ENCODE measurements around the gene LRBA. TPM values are rescaled to one million over a fixed set of nuclear protein-coding genes. Genes with fewer than 3 reads are reported as not detected.

The LRBA gene
- total and polyA plus RNA-seq, 2 of the 4 experiments (the other 2 are of a cell fraction): 10.2 to 51.6 TPM

DNA sequence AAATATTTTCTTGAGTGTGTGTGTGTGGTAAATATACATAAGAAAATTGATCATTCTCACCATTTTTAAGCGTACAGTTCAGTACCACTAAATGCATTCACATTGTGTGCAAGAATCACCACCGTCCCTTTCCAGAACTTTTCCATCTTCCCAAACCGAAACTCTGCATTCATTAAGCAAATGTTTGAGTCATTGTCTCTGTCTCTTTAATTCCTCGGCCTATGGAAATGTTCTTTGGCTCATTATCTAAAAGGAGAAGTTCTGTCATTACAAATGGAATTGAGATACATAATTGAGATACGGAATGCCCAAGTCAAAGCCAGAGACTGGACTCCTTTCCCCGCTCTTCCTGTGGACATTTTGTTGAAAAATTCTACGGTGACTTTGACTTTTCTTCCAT is 767.9 kb downstream of the LRBA start:
- no peak overlapping the region for H2AFZ ChIP-seq (replicated peaks; ENCODE audit: low read length, poor library complexity)
- no peaks in the 10 kb centered on the region for H4K20me1 ChIP-seq (ENCODE audit: insufficient read depth, low read length)
- H3K18ac ChIP-seq (ENCODE audit: low read depth, low read length): no peak overlapping the region
- H4K5ac ChIP-seq (ENCODE audit: low read depth, low read length): no peak overlapping the region
- no peak overlapping the region for H2AK5ac ChIP-seq (ENCODE audit: low read depth, low read length)
- peaks cover 17% of the 10 kb centered on the region for H3K36me3 ChIP-seq (ENCODE audit: control insufficient read depth, insufficient read depth, low read length)
- H2BK5ac ChIP-seq (ENCODE audit: low read depth, low read length, poor library complexity, severe bottlenecking): no peak overlapping the region
- no peak overlapping the region for H3K56ac ChIP-seq (ENCODE audit: extremely low read depth, insufficient read depth, low read length)
- intact Hi-C loops (cut with micrococcal nuclease) (no loop called here), dilution Hi-C loops (cut with HindIII; ENCODE audit: low sequenced_read_pairs, unreplicated experiment) (no loop called here), in situ Hi-C loops (cut with MboI; ENCODE audit: low sequenced_read_pairs) (loop anchor here (10.0 kb wide), 1 partner anchor 232 kb away; no protein-coding TSS in a partner anchor)
- H3K27ac ChIP-seq (ENCODE audit: insufficient read depth, low read length): no peak overlapping the region
- ATAC-seq (ENCODE audit: low read depth) (no peak), DNase-seq (no peak)
- H3K79me1 ChIP-seq (ENCODE audit: low read depth in 1 of 2, low read length in 2 of 2): peaks cover 4 to 10% of the 10 kb centered on the region in 2 experiments; a peak in 2 of 4 replicates
- ChIA-PET CTCF (no interaction called here), POLR2A (ENCODE audit: unreplicated experiment) (no interaction called here)
- TF ChIP-seq, protein P1, sequence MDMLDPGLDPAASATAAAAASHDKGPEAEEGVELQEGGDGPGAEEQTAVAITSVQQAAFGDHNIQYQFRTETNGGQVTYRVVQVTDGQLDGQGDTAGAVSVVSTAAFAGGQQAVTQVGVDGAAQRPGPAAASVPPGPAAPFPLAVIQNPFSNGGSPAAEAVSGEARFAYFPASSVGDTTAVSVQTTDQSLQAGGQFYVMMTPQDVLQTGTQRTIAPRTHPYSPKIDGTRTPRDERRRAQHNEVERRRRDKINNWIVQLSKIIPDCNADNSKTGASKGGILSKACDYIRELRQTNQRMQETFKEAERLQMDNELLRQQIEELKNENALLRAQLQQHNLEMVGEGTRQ (IDR thresholded peaks at IDR 0.05; ENCODE audit: low read depth, low read length): no peak
- TF ChIP-seq CHD1 (IDR thresholded peaks at IDR 0.05; ENCODE audit: low read depth, low read length) (no peak), SMC3 (IDR thresholded peaks at IDR 0.05; ENCODE audit: low read depth, low read length) (no peak), MAZ (IDR thresholded peaks at IDR 0.05; ENCODE audit: borderline replicate concordance, low read depth, low read length) (no peak), FOS (IDR thresholded peaks at IDR 0.05; ENCODE audit: low read depth, low read length) (no peak), CEBPB (IDR thresholded peaks at IDR 0.05; ENCODE audit: low read depth, low read length) (no peak), RFX5 (IDR thresholded peaks at IDR 0.05; ENCODE audit: low read depth, low read length) (no peak), BHLHE40 (IDR thresholded peaks at IDR 0.05; ENCODE audit: low read depth, low read length) (no peak), MAFK (IDR thresholded peaks at IDR 0.05; ENCODE audit: low read depth, low read length) (no peak), RCOR1 (IDR thresholded peaks at IDR 0.05; ENCODE audit: insufficient replicate concordance, low read length) (no peak), CTCF (conservative IDR thresholded peaks at IDR 0.05; ENCODE audit: low read depth, low read length) (no peak), POLR2A (IDR thresholded peaks at IDR 0.05; ENCODE audit: low read depth, low read length) (no peak)
- TF ChIP-seq, protein P2, sequence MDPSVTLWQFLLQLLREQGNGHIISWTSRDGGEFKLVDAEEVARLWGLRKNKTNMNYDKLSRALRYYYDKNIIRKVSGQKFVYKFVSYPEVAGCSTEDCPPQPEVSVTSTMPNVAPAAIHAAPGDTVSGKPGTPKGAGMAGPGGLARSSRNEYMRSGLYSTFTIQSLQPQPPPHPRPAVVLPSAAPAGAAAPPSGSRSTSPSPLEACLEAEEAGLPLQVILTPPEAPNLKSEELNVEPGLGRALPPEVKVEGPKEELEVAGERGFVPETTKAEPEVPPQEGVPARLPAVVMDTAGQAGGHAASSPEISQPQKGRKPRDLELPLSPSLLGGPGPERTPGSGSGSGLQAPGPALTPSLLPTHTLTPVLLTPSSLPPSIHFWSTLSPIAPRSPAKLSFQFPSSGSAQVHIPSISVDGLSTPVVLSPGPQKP (IDR thresholded peaks at IDR 0.05; ENCODE audit: borderline replicate concordance, low read depth, low read length): no peak
- H4K8ac ChIP-seq (ENCODE audit: low read depth in 2 of 2, low read length in 2 of 2): no peak overlapping the region; a peak in 1 of 4 replicates
- no peak overlapping the region for H4K91ac ChIP-seq (ENCODE audit: insufficient read depth, low read depth, low read length)
- no peak overlapping the region for H3K14ac ChIP-seq (replicated peaks; ENCODE audit: low read depth, low read length)
- no peak overlapping the region for H3K4me2 ChIP-seq (ENCODE audit: low read depth, low read length)
- H3K27me3 ChIP-seq (ENCODE audit: control insufficient read depth, insufficient read depth, low read length): no peaks in the 10 kb centered on the region
- H3K4ac ChIP-seq (ENCODE audit: low read depth, low read length): no peak overlapping the region
- no peaks in the 10 kb centered on the region for H3K9me3 ChIP-seq (ENCODE audit: control insufficient read depth, insufficient read depth, low read length)
- H3K9ac ChIP-seq (ENCODE audit: low read depth, low read length): no peak overlapping the region
- H2BK120ac ChIP-seq (ENCODE audit: low read depth, low read length): no peak overlapping the region
- H3K4me1 ChIP-seq (ENCODE audit: control insufficient read depth, insufficient read depth, low read length): peaks cover 11% of the 10 kb centered on the region
- H3K4me3 ChIP-seq (ENCODE audit: insufficient read depth, low read depth, low read length): no peak overlapping the region
- no peak overlapping the region for H2BK15ac ChIP-seq (ENCODE audit: low read depth, low read length)
- H3K23ac ChIP-seq (ENCODE audit: low read depth, low read length): no peak overlapping the region
- BruUV-seq (replicated peaks): no TSS peak
- H2BK20ac ChIP-seq (ENCODE audit: low read depth, low read length): no peak overlapping the region
- WGBS, 2 experiments (ENCODE audit: extremely low coverage in 2 of 2, insufficient read length in 1 of 2): 100% methylated on average over 3 of the region's 7 CpGs; no CpG with 5 or more reads in 1 of the 2 experiments
- peaks cover 9% of the 10 kb centered on the region for H3K9me1 ChIP-seq (ENCODE audit: insufficient read depth, low read length)
- H2AK9ac ChIP-seq (replicated peaks; ENCODE audit: low read depth, low read length, poor library complexity): no peak overlapping the region
